Measurements from ENCODE around the gene KSR1. TPM values are rescaled to one million over a fixed set of nuclear protein-coding genes. Genes with fewer than 3 reads are reported as not detected.

KSR1 gene
- total and polyA plus RNA-seq, 2 of the 8 experiments (the other 6 are each of a cell fraction or from before 2014, with no cell fraction given) = 14.1 to 34.7 TPM

DNA sequence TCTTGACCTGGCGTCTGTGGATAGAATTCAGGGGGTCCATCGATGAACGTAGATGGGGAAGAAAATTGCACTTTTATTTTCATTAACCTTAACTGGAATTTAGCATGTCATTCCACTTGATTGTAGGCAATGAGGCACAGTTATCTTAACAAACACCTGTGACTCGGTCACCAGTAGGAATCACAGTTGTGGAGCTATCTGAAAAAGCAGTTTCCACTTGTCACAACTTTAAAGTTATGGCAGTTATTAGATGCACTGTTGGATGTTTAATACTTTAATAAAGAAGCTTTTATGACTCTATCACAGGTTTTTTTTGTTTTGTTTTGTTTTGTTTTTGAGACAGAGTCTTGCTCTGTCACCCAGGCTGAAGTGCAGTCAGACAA is 91.0 kb downstream of the KSR1 start:
- Histone ChIP-seq H4K91ac (replicated peaks; ENCODE audit: insufficient read length, low read length) (no peak overlapping the region), H2BK20ac (ENCODE audit: low read length) (no peak overlapping the region), H3K4me3 (ENCODE audit: extremely low read depth in 1 of 4, insufficient read depth in 2 of 4, low read depth in 3 of 4, low read length in 4 of 4) (no peak overlapping the region), H3K9ac (replicated peaks in 1 of 4; ENCODE audit: extremely low read depth in 1 of 4, low read depth in 3 of 4, low read length in 3 of 4) (no peak overlapping the region), H2BK120ac (replicated peaks; ENCODE audit: low read depth, low read length) (no peak overlapping the region), H3K79me1 (ENCODE audit: low read depth, low read length) (peaks cover 13% of the 10 kb centered on the region), H4K20me1 (replicated peaks in 1 of 2; ENCODE audit: control insufficient read depth in 1 of 2, insufficient read depth in 2 of 2, low read length in 2 of 2) (peaks cover 0 to 9% of the 10 kb centered on the region in 2 experiments), H3K9me3 (ENCODE audit: insufficient read depth in 2 of 2, low read depth in 1 of 2, low read length in 1 of 2) (no peaks in the 10 kb centered on the region), H2BK5ac (ENCODE audit: low read depth, low read length) (no peak overlapping the region), H3K27me3 (replicated peaks in 1 of 4; ENCODE audit: control insufficient read depth in 3 of 4, extremely low read depth in 1 of 4, insufficient read depth in 3 of 4, low read length in 3 of 4) (no peaks in the 10 kb centered on the region), H3K36me3 (ENCODE audit: control insufficient read depth in 2 of 4, insufficient read depth in 4 of 4, low read length in 3 of 4) (no peaks in the 10 kb centered on the region), H3K56ac (replicated peaks; ENCODE audit: insufficient read length, low read depth, low read length) (no peak overlapping the region), H3K23me2 (ENCODE audit: low read depth, low read length) (no peaks in the 10 kb centered on the region), H3K14ac (ENCODE audit: insufficient read length) (no peak overlapping the region), H3K4ac (replicated peaks; ENCODE audit: insufficient read length, low read depth, low read length) (no peak overlapping the region), H4K8ac (ENCODE audit: extremely low read depth, insufficient read depth, low read length) (no peak overlapping the region), H2AK5ac (ENCODE audit: low read depth, low read length) (no peak overlapping the region), H2BK15ac (ENCODE audit: low read length) (no peak overlapping the region), H3K4me1 (replicated peaks in 1 of 4; ENCODE audit: control insufficient read depth in 3 of 4, insufficient read depth in 4 of 4, low read length in 3 of 4) (peaks cover 0 to 4% (median 2%) of the 10 kb centered on the region in 4 experiments; a peak in 4 of 7 replicates), H3K23ac (ENCODE audit: insufficient read length) (no peak overlapping the region), H3K79me2 (ENCODE audit: control insufficient read depth in 1 of 2, insufficient read depth in 2 of 2, low read length in 2 of 2) (peaks cover 0 to 47% of the 10 kb centered on the region in 2 experiments; a peak in 2 of 4 replicates), H3K27ac (ENCODE audit: low read depth, low read length) (no peak overlapping the region), H2BK12ac (ENCODE audit: low read depth, low read length) (no peak overlapping the region), H3K4me2 (ENCODE audit: insufficient read depth in 1 of 2, low read depth in 2 of 2, low read length in 2 of 2) (no peak overlapping the region), H3K18ac (ENCODE audit: extremely low read depth, low read length) (no peak overlapping the region), H4K5ac (ENCODE audit: insufficient read length, low read depth, low read length) (no peak overlapping the region), H2AFZ (ENCODE audit: low read length) (no peak overlapping the region)
- TF ChIP-seq TEAD4 (IDR thresholded peaks at IDR 0.05; ENCODE audit: low read depth, low read length) (no peak), SP4 (IDR thresholded peaks at IDR 0.05; ENCODE audit: low read length) (no peak), GABPA (IDR thresholded peaks at IDR 0.05; ENCODE audit: borderline replicate concordance, insufficient read depth, low read length) (no peak), SAP30 (IDR thresholded peaks at IDR 0.05; ENCODE audit: insufficient read depth, insufficient replicate concordance, low read length) (no peak)
- FAIRE-seq (no peak), DNase-seq (ENCODE audit: low read depth in 1 of 2, low spot score in 2 of 2) (no peak)
- WGBS, 2 experiments (ENCODE audit: extremely low coverage in 1 of 2, insufficient coverage in 1 of 2, insufficient read length in 1 of 2, insufficient replicate concordance in 2 of 2, low coverage in 1 of 2, low lambda C conversion rate in 2 of 2, missing lambda C conversion rate in 1 of 2) = 93% methylated on average over 4 of the region's 4 CpGs; no CpG with 5 or more reads in 1 of the 2 experiments
- ChIA-PET CTCF (ENCODE audit: partially characterized antibody) (interaction anchor here (1.0 to 6.3 kb wide), 6 partner anchors 13 to 102 kb away, joined by 3 to 52 read pairs (median 10); no protein-coding TSS in a partner anchor), POLR2A (ENCODE audit: partially characterized antibody) (interaction anchor here (1.3 kb wide), 1 partner anchor 92 kb away, joined by 3 read pairs; no protein-coding TSS in a partner anchor)

Measured in H1 (cell line).